ENCODE results near the gene NMNAT2.

The NMNAT2 gene

DNA sequence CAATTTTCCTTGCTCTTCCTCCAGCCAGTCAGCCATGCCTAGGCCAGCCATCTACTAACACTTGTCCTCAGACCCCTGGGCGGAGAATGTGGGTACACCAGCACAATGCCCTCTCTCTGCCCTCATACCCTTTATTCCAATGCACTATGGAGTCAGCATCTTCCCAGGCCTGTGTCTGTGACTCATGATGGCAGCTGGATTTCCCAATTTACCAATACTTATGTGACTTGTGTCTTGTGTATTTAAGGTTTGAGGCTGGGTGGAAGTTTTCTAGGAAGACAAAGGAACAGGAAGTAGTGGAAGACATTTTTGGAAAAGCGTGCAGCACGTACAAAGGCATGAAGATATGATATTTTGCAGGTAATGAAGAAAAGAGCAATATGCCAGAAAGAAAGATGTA, 114.3 kb downstream of the NMNAT2 start:
- DNase-seq (ENCODE audit: low spot score), result no peak
- TF ChIP-seq, protein P1, sequence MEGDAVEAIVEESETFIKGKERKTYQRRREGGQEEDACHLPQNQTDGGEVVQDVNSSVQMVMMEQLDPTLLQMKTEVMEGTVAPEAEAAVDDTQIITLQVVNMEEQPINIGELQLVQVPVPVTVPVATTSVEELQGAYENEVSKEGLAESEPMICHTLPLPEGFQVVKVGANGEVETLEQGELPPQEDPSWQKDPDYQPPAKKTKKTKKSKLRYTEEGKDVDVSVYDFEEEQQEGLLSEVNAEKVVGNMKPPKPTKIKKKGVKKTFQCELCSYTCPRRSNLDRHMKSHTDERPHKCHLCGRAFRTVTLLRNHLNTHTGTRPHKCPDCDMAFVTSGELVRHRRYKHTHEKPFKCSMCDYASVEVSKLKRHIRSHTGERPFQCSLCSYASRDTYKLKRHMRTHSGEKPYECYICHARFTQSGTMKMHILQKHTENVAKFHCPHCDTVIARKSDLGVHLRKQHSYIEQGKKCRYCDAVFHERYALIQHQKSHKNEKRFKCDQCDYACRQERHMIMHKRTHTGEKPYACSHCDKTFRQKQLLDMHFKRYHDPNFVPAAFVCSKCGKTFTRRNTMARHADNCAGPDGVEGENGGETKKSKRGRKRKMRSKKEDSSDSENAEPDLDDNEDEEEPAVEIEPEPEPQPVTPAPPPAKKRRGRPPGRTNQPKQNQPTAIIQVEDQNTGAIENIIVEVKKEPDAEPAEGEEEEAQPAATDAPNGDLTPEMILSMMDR (IDR thresholded peaks at IDR 0.05; ENCODE audit: extremely low read depth, missing control alignments), result no peak

- TF ChIP-seq, protein P1 (IDR thresholded peaks at IDR 0.05; ENCODE audit: extremely low read depth, missing control alignments), result no peak
- no peak for DNase-seq (ENCODE audit: low spot score)
Observed at GRCh38 chr1:183303323-183303645, 114.9 kb downstream of the NMNAT2 start.

DNA sequence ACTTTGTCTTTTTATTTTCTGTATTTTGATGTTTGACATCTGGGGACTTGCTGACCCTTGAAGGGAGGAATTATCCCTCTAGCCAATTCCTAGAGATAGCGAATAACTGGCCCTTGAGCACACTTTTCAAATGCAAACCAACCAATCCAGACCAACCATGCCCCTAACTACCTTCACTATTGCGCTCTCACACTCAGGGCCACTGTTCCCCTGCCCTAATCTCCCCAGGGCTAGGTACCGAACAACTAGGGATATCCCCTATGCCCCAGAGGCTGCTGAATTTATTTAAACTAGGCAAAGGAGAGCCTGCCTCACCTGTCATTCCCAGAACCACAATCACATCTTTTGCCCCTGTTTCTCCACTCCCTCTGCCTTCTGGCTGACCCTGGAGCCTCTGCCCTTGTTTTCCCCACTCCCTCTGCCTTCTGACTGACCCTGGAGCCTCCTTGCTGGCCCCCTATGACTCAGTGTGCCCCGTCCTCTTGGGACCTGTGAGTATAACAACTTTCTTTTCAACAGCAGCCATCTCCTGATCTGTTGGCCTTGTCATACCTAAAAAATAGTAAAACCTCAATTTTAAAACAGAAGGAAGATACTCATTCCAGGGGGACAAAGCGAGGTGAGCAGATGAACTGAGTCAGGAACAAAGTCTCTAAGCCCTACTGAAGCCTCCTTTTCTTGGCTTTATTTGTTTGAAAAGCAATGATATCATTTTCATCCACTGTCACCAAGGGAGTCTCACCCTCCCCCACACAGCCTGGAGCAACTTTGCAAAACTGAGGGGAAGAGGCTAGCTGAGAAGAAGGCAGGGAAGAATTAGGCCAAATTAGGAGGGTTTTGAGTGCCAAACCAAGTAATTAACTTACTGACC, 115.5 kb downstream of the NMNAT2 start:
- TF ChIP-seq, protein P1 (IDR thresholded peaks at IDR 0.05; ENCODE audit: extremely low read depth, missing control alignments), result no peak
- DNase-seq (ENCODE audit: low spot score), result no peak

GRCh38 chr1:183301239-183301638, 116.9 kb downstream of the NMNAT2 start:
- DNase-seq (ENCODE audit: low spot score), result no peak
- TF ChIP-seq, protein P1 (IDR thresholded peaks at IDR 0.05; ENCODE audit: extremely low read depth, missing control alignments), result no peak

DNA sequence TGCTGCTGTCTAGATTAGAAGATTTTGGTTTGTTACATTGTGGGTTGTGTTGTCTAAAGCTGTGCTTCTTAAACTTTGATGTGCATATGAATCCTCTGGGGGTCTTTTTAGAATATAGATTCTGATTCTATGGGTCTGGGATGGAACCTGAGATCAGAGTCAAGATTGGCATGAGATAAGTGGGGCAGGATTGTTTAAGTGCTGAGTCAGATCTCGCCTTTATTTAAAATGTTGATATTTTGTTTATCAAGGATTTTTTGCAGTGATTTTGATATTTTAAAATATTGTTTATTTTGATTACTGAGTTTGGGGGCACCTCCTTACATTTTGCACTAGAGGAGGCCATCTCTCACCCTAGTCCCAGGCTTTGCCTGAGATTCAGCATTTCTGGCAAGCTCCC, 117.4 kb downstream of the NMNAT2 start:
- DNase-seq (ENCODE audit: low spot score), result no peak
- TF ChIP-seq, protein P1 (IDR thresholded peaks at IDR 0.05; ENCODE audit: extremely low read depth, missing control alignments), result no peak

- TF ChIP-seq, protein P1 (IDR thresholded peaks at IDR 0.05; ENCODE audit: extremely low read depth, missing control alignments), result no peak
- DNase-seq (ENCODE audit: low spot score), result no peak
Observed at GRCh38 chr1:183300395-183300794, 117.8 kb downstream of the NMNAT2 start.

- TF ChIP-seq, protein P1 (IDR thresholded peaks at IDR 0.05; ENCODE audit: extremely low read depth, missing control alignments), result no peak
- no peak for DNase-seq (ENCODE audit: low spot score)
Observed at GRCh38 chr1:183296782-183297181, 121.4 kb downstream of the NMNAT2 start.

All from GM20000 (cell line).